Measurements from ENCODE around the gene QRICH2.

Gene QRICH2

GRCh38 chr17:76279742-76280287 is 28.3 kb downstream of the QRICH2 start:
- DNase-seq (ENCODE audit: low read depth in 1 of 2, low spot score in 1 of 2) = no peak

DNA sequence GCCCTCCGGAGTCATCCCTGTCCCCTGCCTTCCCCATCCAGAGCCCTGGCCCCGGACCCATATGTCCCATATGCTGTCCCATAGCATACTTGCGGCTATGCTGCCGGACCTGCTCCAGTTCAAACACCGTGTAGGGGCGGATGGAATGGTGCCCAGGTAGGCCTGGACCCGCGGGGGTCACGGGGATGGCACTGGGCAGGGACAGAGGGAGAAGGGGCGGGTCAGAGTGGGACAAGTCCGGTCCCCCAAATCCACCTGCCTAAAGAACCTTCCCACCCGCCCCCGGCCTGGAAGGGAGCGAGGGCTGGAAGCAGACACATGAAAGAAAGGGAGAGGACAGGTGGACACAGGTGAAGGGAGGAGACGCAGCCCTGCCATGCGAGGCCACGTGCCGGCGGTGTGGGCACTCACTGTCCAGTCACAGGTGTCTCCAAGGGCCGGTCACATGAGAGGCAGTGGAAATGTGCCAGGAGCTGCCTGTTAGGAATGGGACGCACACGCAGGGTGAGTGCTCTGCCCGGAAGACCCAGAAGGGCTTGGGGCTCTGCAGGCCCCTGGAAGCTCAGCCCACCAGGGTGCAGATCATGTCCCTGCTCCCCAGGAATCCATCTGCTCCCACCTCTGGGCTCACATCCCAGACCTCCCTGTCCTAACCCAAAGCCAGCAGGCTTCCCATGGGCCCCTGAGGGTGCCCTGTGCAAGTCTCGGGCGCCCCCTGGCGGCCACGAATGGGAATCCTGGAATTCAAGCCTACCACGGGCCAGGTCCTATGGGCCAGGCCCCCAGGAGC is 28.9 kb downstream of the QRICH2 start:
- DNase-seq (ENCODE audit: low read depth in 1 of 2, low spot score in 1 of 2) = peak; percentile 84 to 87

- no peak for DNase-seq (ENCODE audit: low read depth in 1 of 2, low spot score in 1 of 2)
These were observed 29.7 kb downstream of the QRICH2 start for GRCh38 chr17:76278268-76278908.

- no peak for DNase-seq (ENCODE audit: low read depth in 1 of 2, low spot score in 1 of 2)
These were observed 30.5 kb downstream of the QRICH2 start for GRCh38 chr17:76277300-76278267.

DNA sequence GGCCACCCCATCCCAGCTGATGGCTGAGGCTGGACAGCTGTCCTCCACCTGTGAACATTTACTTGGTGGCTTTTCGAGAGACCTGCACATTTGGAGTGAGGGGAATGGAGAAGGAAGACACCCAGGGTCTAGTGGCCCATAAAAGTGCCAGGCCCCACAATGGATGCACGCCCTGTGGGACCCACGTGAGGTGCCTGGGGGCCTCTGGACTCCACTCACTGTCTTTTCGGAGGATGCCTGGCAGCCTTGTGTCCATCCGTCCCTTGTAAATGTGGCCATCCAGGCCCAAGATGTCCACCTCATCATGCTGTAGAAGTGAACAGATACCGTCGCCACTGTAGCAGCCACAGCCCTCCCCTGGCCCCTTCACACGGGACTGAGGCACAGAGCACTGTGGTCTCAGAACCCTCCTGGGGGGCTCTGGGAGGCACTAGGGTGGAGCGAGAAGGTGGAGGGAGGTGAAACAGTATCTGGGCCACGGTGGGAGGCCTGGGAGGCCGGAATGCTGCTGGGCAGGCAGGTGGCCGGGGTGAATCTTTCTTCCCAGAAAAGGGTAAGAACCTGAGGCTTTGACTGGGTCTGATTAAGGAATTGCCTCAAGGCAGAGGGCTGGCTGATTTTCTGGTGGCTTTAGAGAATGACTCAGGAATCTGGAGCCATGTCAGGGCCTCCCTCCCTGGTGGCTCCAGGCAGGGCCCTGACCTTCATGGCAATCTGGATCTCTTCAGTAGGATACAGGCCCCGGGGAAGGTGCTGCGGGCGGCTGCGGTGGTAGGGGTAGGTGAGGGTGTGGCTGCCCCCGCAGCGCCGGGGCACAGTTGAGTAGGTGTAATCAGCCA is 31.4 kb downstream of the QRICH2 start:
- no peak for DNase-seq (ENCODE audit: low read depth in 1 of 2, low spot score in 1 of 2)

DNA sequence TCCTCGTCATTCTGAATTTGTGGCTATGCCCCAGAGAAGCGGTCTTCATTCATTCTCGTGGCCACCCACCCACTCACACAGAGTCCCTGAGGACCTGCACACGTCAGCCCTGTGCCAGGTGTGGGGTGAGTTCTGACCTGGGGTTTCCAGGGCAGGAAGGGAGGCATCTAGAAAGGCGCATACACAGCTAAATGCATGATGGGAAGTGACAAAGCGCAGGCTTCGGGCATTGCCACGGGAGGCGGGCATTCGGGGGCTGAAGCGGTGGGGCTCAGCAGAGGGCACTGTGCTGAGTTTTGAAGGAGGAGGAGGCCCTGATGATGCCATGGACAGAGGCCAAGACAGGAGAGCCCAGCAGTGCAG is 32.0 kb downstream of the QRICH2 start:
- DNase-seq (ENCODE audit: low read depth in 1 of 2, low spot score in 1 of 2) = no peak

- no peak for DNase-seq (ENCODE audit: low read depth in 1 of 2, low spot score in 1 of 2)
These were observed 32.6 kb downstream of the QRICH2 start for GRCh38 chr17:76275382-76276068.

DNA sequence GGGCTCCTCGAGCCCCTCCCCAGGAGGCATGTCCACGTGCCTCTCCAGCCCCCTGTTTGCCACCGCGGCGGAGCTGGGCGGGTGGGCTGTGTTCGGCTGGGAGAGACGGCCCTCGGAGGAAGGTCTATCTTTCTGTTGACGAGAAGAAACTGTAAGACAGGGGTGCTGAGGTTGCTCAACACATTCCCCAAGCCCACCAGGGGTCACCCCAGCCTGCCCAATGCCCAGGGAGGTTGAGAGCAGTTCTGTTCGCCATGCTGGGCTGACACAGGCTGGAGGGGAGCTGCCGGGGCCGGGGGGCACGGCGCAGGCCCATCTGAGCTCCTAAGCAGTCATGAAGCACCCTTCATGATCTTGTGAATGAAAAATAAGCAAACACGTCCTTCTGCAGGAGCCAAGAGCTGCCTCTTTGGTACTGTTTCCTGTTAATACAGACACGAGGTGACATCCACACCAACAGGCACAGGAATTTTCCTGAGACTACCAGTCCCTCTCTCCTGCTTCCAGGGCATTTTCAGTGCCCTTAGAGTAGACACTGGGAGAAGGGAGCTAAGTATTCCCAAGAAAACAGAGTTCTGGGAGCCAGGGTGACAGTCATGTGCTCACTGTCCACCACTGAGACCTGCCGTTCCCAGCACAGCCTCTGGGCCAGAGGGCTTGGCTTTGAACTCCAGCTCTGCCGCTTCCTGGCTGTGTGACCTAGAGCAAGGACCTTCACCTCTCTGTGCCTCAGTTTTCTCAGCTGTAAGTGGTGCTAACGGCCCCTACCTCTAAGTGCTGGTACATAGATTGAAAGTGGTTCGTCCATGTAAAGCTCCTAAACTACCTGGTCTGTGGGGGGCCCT is 33.7 kb downstream of the QRICH2 start:
- no peak for DNase-seq (ENCODE audit: low read depth in 1 of 2, low spot score in 1 of 2)

- DNase-seq (ENCODE audit: low read depth in 1 of 2, low spot score in 1 of 2) = no peak
These were observed 34.5 kb downstream of the QRICH2 start for GRCh38 chr17:76273445-76274111.

- DNase-seq (ENCODE audit: low read depth in 1 of 2, low spot score in 1 of 2) = peak in 1 of 2 donors; percentile 62
These were observed 35.3 kb downstream of the QRICH2 start for GRCh38 chr17:76272541-76273444.

DNA sequence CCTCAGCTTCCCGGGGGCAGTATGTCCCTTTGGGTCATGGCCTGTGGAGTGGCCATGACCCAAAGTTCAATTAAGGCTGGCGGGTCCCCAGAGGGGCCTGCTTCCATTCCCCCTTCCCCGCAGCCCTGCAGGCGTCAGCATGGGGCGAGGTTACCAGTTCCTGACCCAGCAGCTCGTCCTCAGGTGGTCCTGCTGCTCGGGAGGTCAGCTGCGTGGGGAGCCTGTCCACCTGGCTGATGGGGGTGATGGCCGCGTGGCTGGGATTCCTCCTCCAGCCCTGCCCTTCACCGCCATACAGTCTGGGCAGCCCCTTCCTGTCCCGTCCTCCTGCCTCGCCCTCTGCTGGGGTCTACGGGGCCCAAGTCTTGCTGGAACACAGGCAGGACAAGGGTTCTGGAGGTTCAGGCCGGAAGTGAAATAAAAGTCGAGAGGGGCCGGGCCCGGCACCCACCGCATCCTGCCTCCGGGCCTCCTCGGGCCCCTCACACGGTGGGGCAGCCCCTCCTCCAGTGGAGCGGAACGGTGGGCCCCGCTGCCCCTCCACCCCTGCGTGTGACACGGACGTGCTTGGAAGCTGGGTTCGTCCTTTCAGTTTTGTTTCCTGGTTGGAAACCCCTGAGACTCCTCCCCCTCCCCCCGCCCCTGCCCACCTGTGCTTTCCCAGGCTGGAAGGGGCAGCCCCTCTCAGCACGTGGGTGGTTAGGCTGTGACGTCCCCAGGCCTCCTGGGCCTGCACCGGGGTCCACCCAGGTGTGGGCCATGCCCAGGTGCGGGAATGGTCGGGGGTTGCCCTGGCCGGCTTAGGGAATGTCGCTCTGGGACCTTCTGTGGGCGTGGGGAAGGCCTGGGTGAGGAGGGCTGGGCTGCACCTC is 36.2 kb downstream of the QRICH2 start:
- peak; percentile 77 to 82 for DNase-seq (ENCODE audit: low read depth in 1 of 2, low spot score in 1 of 2)

- DNase-seq (ENCODE audit: low read depth in 1 of 2, low spot score in 1 of 2) = no peak
These were observed 37.1 kb downstream of the QRICH2 start for GRCh38 chr17:76270770-76271668.

DNA sequence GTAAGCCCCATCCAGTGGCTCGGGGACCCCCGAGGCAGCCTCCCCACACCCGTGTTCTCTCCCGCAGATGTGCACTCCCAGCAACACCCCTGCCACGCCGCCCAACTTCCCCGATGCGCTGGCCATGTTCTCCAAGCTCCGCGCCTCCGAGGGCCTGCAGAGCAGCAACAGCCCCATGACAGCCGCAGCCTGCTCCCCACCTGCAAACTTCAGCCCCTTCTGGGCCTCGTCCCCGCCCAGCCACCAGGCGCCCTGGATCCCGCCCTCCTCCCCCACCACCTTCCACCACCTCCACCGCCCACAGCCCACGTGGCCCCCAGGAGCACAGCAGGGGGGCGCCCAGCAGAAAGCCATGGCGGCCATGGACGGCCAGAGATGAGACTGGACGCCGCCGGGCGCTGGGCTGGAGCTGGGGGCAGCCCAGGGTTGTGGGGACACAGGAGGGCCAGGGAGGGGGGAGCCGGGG is 37.9 kb downstream of the QRICH2 start:
- no peak for DNase-seq (ENCODE audit: low read depth in 1 of 2, low spot score in 1 of 2)

- no peak for DNase-seq (ENCODE audit: low read depth in 1 of 2, low spot score in 1 of 2)
These were observed 38.8 kb downstream of the QRICH2 start for GRCh38 chr17:76268991-76269981.
